WERI-Rb-1 (cell line): ENCODE measurements around the gene NFAM1.

Experiments used
- DNase-seq: peaks from one replicate; pipeline ENCODE4 v3.0.0-alpha.2; 2020
- H3K27ac ChIP-seq: fragments of 250-450 bp; sonication (Bioruptor Pico); 2 replicates; pipeline ENCODE4 v1.5.1; 2020; ENCODE audit warnings: mild to moderate bottlenecking, moderate library complexity
- H3K27me3 ChIP-seq: fragments of 250-450 bp; sonication (Bioruptor Pico); 2 replicates; pipeline ENCODE4 v1.5.1; 2021; ENCODE audit warnings: mild to moderate bottlenecking, low read depth, moderate library complexity; ENCODE audit not compliant: insufficient read depth, severe bottlenecking
- H3K36me3 ChIP-seq: fragments of 250-450 bp; sonication (Bioruptor Pico); 2 replicates; pipeline ENCODE4 v1.5.1; 2020; ENCODE audit warnings: mild to moderate bottlenecking, moderate library complexity
- H3K4me3 ChIP-seq: 2 replicates; pipeline ENCODE4 v1.5.1; 2011; ENCODE audit warnings: low read depth, mild to moderate bottlenecking, control low read depth, low read length
- H3K9me3 ChIP-seq: fragments of 250-450 bp; sonication (Bioruptor Pico); 2 replicates; pipeline ENCODE4 v1.5.1; 2021; ENCODE audit warnings: mild to moderate bottlenecking, moderate library complexity; ENCODE audit not compliant: severe bottlenecking
- CTCF ChIP-seq: IDR thresholded peaks from 2 replicates; pipeline ENCODE4 v1.5.1; 2011; ENCODE audit warnings: low read depth, mild to moderate bottlenecking, control low read depth, inconsistent platforms, low read length

The NFAM1 gene

GRCh38 chr22:42400811-42401534 is 31.2 kb downstream of the NFAM1 start:
- 0 out of 2 replicates have a peak, but pooled peaks have one; percentile 4 for TF ChIP-seq CTCF
- Histone ChIP-seq H3K36me3 (no peaks in the 10 kb centered on the region), H3K27me3 (no peaks in the 10 kb centered on the region), H3K4me3 (no peak overlapping the region), H3K27ac (no peak overlapping the region), H3K9me3 (no peaks in the 10 kb centered on the region)
- no peak for DNase-seq

- no peaks in the 10 kb centered on the region for H3K36me3 ChIP-seq
- TF ChIP-seq CTCF, result peak; percentile 56
- peak overlapping the region; percentile 66 for H3K27ac ChIP-seq
- no peaks in the 10 kb centered on the region for H3K27me3 ChIP-seq
- DNase-seq, result peak; percentile 98
- H3K4me3 ChIP-seq, result no peak overlapping the region
- H3K9me3 ChIP-seq, result no peaks in the 10 kb centered on the region
These were observed 32.6 kb downstream of the NFAM1 start for GRCh38 chr22:42399315-42400271.

- H3K36me3 ChIP-seq, result no peaks in the 10 kb centered on the region
- DNase-seq, result no peak
- TF ChIP-seq CTCF, result no peak
- no peak overlapping the region for H3K4me3 ChIP-seq
- H3K9me3 ChIP-seq, result no peaks in the 10 kb centered on the region
- H3K27me3 ChIP-seq, result no peaks in the 10 kb centered on the region
- no peak overlapping the region for H3K27ac ChIP-seq
These were observed 34.6 kb downstream of the NFAM1 start for GRCh38 chr22:42397332-42398249.

- Histone ChIP-seq H3K27ac (no peak overlapping the region), H3K4me3 (no peak overlapping the region), H3K9me3 (no peaks in the 10 kb centered on the region), H3K36me3 (no peaks in the 10 kb centered on the region), H3K27me3 (no peaks in the 10 kb centered on the region)
- DNase-seq, result no peak
- no peak for TF ChIP-seq CTCF
These were observed 35.4 kb downstream of the NFAM1 start for GRCh38 chr22:42396621-42397331.

GRCh38 chr22:42389143-42389542 is 43.1 kb downstream of the NFAM1 start:
- Histone ChIP-seq H3K9me3 (no peaks in the 10 kb centered on the region), H3K4me3 (no peak overlapping the region), H3K36me3 (no peaks in the 10 kb centered on the region), H3K27ac (peak overlapping the region; percentile 82), H3K27me3 (no peaks in the 10 kb centered on the region)
- DNase-seq, result no peak
- no peak for TF ChIP-seq CTCF
